GM10847 (cell line): ENCODE data around the gene BRD3.

Source experiments
- POLR2A ChIP-seq: IDR thresholded peaks from 2 replicates; pipeline ENCODE4 v1.6.1; 2011; ENCODE audit not compliant: insufficient read length; ENCODE audit errors: extremely low read depth

Gene BRD3

DNA sequence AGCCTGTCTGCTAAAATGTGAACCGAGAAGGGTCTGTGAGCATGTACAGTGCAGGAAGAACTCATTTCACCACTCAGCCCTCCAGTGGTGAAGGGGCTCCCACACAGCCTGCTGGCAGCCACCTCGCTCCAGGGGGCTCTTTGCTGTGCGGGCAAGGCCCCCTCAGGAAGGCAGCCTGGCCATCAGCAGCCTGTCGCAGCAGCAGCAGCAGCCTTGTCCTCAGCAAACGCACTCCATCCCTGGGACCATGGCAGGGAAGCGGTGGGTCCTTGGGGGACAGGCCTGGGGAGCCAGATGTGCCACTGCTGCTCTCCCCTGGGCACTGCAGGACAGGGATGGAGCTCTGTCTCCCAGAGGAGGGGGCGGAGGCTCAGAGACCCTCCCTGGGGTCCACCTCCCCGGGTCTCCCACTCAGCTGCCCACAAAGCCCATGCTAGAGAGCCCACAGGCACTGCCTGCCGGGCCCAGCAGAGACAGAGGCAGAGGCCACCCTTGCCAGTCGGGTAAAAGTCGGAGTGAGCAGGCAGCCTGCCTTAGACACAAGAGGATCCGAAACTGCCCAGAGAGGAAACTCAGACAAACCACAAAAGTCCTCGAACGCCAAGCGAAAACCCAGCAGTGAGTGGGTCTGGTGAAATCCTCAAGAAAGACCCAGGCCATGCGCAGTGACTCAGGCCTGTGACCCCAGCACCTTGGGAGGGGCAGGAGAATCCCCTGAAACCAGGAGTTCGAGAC lies 8.0 kb downstream of the BRD3 start:
- no peak for TF ChIP-seq POLR2A

DNA sequence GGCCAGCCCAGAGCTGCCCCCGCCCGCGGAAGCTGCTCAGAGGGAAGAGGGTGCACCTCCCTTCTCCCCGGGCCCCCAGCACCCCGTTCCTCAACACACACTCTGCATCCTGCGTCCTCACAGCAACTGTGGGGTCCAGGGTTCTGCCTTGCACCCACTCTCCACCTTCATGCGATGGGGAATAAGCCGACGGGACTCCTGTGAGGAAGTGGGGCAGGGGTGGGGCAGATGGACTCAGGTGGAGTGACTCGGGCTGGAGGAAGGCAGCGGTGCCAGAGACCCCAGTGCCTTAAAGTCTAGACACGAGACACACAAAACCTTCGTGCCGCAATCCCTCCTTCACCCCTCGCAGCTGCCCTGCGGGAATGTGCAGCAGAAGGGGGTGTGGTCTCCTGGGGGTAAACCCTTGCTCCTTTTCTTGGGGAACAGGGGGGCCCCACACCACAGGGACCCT lies 8.6 kb downstream of the BRD3 start:
- no peak for TF ChIP-seq POLR2A

DNA sequence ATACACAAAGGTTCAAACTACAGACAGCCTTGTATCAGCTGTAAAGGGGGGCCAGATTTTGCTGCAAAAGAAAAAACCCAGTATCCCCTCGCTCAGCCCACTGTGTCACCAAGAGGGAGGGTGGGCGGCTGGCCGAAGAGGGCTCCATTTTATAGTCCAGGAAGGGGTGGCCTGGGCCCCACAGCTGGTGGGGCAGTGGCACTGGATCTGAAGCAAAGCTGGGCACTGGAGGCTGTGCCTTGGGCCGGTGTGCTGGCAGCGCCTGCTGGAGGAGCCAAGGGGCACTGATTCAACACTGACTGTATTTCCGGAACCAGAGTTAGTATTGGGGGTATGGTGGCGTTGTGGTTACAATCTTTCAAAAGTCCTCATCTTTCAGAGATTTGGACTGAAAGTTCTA lies 9.1 kb downstream of the BRD3 start:
- TF ChIP-seq POLR2A: no peak

DNA sequence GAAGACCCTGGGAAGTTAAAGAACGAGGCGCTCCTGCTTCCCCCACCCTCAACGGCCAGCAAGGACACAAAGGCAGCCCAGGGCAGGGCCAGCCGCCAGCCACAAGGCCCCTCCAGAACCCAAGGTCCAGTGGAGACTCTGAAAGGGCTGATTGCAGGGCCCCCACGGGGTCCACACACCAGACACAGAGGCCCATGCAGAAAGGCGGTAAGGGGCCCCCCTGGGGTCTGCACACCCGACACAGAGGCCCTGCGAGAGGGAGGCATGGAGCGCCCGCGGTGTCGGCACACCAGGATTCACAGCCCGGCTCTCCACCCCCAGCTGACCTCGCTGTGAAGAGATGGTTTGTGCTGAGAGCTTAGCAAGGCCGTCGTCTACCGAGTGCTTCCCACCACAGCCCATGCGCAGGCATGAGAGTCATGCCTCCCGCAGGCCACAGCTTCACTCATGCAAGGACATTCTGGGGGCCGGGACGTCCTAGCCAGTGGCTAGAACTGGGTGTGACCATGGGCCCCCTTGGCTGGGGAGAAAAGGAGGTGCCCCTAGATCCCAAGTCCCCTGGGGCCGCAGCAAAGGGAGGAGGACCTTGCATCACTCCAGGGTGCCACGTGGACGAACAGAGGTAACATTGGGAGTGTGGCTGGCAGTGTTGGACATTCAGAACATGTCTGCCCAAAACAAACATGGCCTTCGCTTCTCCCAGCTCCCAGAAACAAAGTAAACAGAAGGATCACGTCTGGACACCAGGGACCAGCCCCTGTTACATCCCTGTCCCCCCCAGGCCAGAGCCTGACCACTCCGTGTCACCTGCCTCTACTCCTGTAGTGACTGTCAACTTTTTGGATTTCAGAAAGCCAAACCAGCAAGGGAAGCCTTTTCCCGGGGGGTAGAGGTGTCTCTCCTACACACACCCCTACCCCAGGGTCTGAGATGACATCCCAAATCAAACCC lies 9.8 kb downstream of the BRD3 start:
- no peak for TF ChIP-seq POLR2A

DNA sequence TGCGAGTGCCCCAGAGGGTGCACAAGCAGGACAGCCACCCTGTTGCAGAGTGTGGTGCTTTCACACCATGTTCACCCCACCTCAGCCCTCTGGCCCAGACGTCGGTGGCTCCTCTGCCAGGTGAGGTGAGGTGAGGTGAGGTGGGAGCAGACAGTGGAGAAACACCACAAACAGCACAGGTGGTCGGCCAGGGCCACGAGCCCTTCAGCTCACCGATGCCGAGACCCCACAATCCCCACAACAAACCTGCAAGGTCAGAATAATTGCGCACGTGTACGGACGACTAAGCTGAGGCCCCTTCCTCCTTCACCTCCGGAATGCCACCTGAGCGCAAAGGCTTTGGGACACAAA lies 10.5 kb downstream of the BRD3 start:
- TF ChIP-seq POLR2A: no peak

DNA sequence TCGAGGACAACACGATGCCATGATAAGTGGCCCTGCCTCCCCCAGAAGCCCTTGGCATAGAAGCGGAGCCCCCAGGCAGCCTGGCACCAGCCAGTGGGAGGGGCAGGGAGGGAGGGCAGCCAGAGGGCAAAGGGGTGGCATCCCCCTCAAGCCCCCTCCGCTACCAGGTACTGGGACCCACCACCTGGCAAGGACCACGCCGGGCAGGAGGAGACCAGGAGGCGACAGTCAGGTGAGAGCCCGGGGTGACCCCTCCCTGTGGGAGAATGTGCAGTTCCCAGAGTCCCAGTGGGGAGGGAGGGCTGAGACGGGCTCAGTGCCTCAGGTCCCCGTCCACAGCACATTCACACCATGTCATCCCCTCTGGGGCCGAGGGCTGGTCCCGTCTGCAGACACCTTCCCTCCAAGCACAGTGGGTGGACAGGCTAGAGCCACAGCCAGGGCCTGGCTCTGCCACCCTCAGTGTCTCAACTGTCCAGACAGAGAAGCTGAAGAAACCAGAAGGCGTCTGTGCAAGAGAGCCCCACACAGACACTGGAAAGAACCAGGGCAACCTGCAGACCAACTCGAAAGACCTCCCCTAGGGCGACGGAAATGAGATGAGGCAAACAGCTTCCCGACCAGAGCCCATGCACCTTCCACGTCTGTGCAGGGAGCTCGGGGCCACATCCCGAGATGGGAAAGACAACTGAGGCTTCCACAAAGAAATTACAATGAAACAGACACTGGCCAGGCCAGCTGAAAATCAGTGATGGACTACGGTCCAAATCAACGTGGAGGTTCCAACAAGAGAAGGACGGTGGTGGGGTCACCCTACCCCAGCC lies 11.1 kb downstream of the BRD3 start:
- TF ChIP-seq POLR2A: no peak

DNA sequence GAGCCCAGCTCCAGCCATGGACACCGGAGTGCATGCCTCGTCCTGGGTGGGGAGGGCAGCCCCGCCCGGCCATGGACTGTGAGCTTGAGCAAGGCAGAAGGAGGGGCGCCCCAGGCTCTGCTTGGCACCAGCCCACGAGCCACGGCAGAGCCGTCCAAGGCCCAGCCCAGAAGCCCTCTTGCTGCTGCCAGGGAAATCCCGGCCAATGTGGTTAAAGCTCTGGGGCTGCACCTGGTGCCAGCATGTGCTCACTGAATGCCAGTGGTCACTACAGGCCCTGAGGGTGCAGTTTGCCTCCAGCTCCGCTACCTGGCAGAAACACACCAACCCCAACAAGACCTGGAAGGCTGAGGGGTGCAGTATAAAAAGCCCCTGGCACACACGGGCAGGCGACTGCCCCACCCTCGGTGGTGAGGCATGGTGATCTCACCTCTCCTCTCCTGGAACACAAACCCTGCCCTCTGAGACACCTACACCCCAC lies 11.8 kb downstream of the BRD3 start:
- no peak for TF ChIP-seq POLR2A

DNA sequence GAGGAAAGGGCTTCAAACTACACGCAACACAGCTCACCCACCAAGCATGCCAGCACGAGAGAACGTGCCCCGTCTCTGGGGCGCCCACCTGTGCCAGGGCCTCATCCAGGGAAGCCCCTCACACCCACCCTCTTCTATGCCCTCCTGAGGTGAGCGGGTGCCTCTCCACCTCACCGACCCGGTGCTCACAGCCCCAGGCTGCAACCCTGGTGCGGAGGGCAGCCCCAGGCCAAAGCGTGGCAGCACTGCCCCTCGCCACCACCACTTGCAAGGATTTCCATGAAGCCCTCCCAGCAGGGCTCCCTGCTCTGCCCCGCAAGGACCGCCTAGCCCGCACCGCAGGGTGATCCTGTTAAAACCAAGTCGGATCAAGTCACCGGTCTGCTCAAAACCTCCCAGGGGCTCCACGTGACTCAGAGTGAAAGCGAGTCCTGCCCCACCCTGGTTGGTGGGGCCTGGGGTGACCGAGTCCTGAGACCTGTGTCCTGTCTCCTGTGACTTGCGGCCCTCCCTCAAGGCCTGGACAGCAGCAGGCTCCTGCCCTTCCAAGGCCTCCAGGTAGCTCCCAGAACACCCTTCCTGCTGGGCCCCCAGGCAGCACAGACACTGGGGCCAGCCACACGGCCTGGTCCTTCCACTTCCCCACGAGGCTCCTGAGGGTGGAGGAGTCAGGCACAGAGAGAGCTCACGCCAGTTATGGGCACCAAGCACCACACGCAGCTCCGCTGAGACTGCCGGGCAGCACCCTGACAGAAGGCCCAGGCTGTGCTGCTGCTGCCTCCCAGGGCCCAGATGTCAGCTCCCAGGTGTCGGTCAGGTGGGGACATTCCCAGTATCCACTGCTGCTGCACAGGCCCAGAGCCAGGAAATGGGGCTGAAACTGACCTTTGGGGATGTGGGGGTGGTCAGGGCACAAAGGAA lies 12.7 kb downstream of the BRD3 start:
- no peak for TF ChIP-seq POLR2A

DNA sequence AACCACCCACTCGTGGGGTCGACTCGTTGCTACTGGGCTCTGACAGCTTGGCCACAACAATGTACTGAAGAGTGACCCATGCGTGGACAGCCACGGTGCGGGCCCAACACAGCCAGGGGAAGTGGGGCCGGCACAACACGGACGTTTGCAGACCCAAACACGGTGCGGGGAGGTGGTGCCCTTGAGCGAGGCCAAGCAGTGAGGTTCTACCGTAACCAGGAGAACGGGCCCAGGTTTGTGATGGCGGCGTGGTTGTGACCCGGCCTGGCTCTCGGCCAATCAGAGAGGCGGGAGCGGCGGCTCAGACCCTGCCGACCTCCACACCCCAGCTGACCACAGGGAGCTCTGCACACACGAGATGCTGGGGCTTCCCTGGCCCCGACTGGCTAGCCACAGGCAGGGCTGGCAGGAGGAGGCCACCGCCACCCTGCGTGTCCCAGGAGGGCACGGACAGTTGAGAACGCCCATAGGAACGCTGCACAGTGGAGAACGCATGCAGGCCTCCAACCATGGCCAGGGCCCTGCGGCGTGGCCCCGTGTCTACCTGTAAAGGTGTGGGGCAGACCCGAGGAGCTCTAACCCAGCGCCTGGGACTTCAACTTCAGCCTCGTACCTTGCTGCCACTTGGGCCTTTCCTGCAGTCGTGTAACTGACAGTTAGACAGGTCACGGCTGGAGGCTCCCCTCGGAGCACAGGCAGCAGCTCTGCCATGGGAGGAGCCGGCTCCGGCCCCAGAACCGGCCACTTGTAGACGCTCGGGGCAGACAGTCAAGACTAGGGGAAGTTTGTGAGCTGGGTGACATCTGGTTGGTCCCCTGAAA lies 13.7 kb downstream of the BRD3 start:
- no peak for TF ChIP-seq POLR2A

DNA sequence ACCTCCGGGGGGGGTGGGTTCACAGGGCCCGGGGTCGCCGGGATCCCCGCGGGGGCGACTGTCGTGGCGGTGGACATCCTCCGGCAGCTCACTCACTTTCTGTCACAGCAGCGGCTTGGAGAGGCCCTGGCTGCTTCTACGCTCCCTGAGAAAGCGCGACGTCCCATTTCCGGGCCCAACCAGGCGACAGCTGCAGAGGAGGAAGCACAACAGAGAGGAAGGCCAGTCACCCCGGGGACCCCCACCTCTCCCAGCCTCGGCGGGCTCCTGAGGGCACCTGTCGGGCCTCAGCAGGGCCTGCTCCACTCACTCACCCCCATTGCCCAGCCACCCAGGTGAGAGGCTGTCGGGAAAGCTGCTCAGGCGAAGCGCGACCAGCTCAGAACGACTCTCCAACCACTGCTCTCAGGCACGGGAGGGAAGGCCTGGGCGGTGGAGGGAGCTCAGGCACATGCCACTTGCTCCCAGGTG lies 14.4 kb downstream of the BRD3 start:
- no peak for TF ChIP-seq POLR2A

DNA sequence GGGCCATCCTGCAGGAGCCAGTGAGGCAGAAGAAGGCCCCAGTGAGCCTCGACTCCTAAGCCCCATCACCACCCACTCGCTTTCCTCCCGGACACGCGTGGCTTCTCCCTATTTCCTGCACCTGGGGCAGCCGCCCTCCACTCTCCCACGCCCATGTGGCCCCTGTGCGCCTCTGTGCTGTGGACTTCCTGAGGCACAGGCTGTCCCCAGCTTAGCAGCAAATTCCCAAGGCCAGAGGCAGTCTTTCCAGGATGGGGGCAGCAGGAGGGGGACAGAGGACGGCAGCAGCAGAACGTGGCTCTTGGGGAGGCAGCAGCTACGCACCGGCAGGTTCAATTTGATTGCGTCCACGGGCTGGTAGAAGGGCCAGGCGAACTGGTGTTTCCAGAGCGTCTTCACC lies 14.9 kb downstream of the BRD3 start:
- TF ChIP-seq POLR2A: no peak

DNA sequence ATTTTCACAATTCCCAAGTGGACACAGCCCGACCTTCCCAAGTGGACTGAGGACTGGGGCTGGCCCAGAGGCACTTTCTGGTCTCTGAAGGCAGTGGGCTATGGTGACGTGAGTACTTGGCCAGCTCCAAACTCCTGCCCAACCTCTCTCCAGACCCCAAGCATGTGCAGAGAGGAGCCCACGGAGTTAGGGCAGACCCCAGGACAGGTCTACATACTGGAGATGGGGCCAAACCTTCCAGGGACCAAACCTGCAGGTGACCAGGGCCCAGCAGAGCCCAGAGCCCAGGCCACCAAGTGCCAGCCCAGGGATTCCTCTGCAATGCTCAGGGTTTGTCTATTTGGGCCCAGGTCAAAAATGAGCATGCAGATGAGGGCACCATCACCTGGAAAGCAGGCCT lies 15.3 kb downstream of the BRD3 start:
- TF ChIP-seq POLR2A: no peak

DNA sequence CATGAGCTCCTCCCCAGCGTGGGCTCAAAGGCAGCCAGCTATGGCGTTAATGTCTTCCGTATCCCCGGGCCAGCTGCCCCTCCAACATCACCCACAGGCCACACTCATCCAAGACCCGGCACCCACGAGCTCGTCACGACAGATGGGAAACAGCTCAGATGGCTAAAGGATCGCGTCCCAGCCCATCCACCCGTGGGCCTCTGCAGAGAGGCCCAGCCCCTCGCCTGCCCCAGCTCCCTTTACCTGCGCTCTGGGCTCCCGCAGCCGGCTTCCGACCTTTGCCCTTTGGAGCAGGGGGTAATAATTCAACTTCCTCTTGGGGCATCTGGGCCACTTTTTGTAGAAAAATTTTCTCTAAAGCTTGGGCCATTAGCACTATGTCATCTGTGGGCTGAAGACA lies 16.5 kb downstream of the BRD3 start:
- no peak for TF ChIP-seq POLR2A
